Lung (tissue), 12 donors: Measurements from ENCODE around the gene ISG20. TPM values are rescaled to one million over a fixed set of nuclear protein-coding genes. Genes with fewer than 3 reads are reported as not detected.

Experiments used
- ATAC-seq: fragments of 200-7000 bp; cut with Tn5 transposase; one replicate; pipeline ENCODE4 v1.9.1; 2020; ENCODE audit warnings: moderate number of reproducible peaks; ENCODE audit not compliant: insufficient read depth, low FRiP score
- DNase-seq, 3 donors: peaks; one replicate each; pipeline ENCODE4 v3.0.0-alpha.2; 2013 to 2017
- H3K27ac ChIP-seq, 2 donors: one replicate each; pipeline ENCODE4 v1.5.1; 2013; ENCODE audit warnings: mild to moderate bottlenecking in 2 of 2, moderate library complexity in 2 of 2, control low read depth in 1 of 2, inconsistent platforms in 1 of 2, low read depth in 1 of 2, low read length in 1 of 2
- H3K27me3 ChIP-seq, 3 donors: one replicate each; pipeline ENCODE4 v1.5.1; 2013; ENCODE audit warnings: low read length in 2 of 3; ENCODE audit not compliant: control insufficient read depth in 3 of 3, insufficient read depth in 3 of 3
- H3K36me3 ChIP-seq, 4 donors: one replicate each; pipeline ENCODE4 v1.5.1; 2013; ENCODE audit warnings: low read length in 4 of 4, mild to moderate bottlenecking in 1 of 4, moderate library complexity in 1 of 4; ENCODE audit not compliant: control insufficient read depth in 4 of 4, insufficient read depth in 4 of 4
- H3K4me1 ChIP-seq, 5 donors: one replicate each; pipeline ENCODE4 v1.5.1; 2013; ENCODE audit warnings: low read length in 5 of 5, mild to moderate bottlenecking in 2 of 5, moderate library complexity in 1 of 5; ENCODE audit not compliant: control insufficient read depth in 5 of 5, insufficient read depth in 5 of 5
- H3K4me3 ChIP-seq: one replicate; pipeline ENCODE4 v1.5.1; 2013; ENCODE audit warnings: mild to moderate bottlenecking, control low read depth, moderate library complexity
- H3K9ac ChIP-seq, 2 donors: one replicate each; pipeline ENCODE4 v1.5.1; 2013; ENCODE audit warnings: low read length in 2 of 2, control low read depth in 1 of 2; ENCODE audit not compliant: insufficient read depth in 1 of 2
- H3K9me3 ChIP-seq, 4 donors: one replicate each; pipeline ENCODE4 v1.5.1; 2013; ENCODE audit warnings: low read length in 3 of 4, mild to moderate bottlenecking in 1 of 4, moderate library complexity in 1 of 4; ENCODE audit not compliant: control insufficient read depth in 4 of 4, insufficient read depth in 3 of 4
- WGBS, 2 donors: extraction: QIAGEN DNeasy Blood & Tissue Kit; methylation state at CpG; one replicate each; pipeline ENCODE4 v1.1.7; 2013; 5-methylcytosine and 5-hydroxymethylcytosine counted together
- polyA plus RNA-seq, 2 donors: library from polyadenylated mRNA; stranded (reverse); fragments of 200-250 nt; gene quantifications; one replicate each; pipeline ENCODE4 v1.2.1, GENCODE V29; 2013
- total RNA-seq, 2 donors: library from RNA; depleted of rRNA in 1 of 2; stranded (reverse); fragments of >200 nt in 1 of 2; gene quantifications; one replicate each; pipeline ENCODE4 v1.2.1, GENCODE V29; 2014 to 2021
- TF ChIP-seq, protein P1 (sequence below): IDR thresholded peaks from 2 replicates; pipeline ENCODE4 v1.5.1; 2012; ENCODE audit warnings: mild to moderate bottlenecking; ENCODE audit errors: control extremely low read depth, extremely low read depth
- donor health status: control.
- donor health status: control.
- donor health status: Bipolar disorder and iron deficiency.
- donor health status: healthy.
- donor health status: DM: yes; HTN: yes; CAD: no.

ISG20 gene
- total and polyA plus RNA-seq, 4 donors = 18.5 to 61.6 (median 46.6) TPM

DNA sequence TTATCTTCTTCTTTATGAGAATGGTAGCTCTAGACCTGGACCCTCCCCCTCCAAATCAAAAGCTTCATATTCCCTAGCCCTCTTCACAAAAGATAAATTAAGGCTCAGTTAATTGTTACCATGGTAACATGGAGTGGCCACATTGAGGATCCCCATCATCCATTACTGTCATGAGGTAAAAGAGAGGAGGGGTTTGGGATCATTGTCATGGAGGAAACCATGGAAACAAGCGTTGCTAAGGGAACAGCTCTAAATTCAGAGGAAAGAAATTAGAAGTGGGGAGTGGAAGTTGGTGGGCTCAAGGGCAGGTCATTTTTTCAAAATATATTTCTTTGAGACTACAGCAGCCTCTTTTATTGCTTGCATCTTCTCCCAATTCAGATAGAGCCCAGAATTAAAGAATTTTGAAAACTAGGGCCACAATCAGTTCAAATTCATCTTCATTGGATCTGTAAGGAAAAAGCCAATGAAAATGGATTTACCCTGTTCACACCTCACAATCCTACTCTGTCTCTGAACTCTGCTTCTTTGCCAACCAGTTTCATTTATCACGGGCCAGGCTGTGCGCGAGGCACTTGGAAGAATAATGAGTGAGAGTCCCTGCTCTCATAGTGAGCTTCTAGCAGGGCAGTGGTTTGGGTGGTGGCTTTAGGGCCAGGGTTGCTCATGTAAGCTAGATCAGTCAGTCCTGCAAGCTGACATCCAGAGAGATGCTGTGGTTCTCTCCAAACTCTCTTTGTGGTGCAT lies 29.3 kb upstream of the ISG20 start:
- DNase-seq = no peak
- Histone ChIP-seq H3K9ac (no peak overlapping the region), H3K27ac (no peak overlapping the region), H3K4me1 (peaks cover 0 to 8% (median 2%) of the 10 kb centered on the region in 5 donors), H3K4me3 (no peak overlapping the region), H3K9me3 (peaks cover 0 to 3% (median 0%) of the 10 kb centered on the region in 4 donors), H3K36me3 (no peaks in the 10 kb centered on the region), H3K27me3 (peaks cover 6 to 62% (median 37%) of the 10 kb centered on the region in 3 donors)
- WGBS, 2 donors = 79 to 80% methylated on average over 4 of the region's 4 CpGs
- ATAC-seq = no peak
- TF ChIP-seq, protein P1, sequence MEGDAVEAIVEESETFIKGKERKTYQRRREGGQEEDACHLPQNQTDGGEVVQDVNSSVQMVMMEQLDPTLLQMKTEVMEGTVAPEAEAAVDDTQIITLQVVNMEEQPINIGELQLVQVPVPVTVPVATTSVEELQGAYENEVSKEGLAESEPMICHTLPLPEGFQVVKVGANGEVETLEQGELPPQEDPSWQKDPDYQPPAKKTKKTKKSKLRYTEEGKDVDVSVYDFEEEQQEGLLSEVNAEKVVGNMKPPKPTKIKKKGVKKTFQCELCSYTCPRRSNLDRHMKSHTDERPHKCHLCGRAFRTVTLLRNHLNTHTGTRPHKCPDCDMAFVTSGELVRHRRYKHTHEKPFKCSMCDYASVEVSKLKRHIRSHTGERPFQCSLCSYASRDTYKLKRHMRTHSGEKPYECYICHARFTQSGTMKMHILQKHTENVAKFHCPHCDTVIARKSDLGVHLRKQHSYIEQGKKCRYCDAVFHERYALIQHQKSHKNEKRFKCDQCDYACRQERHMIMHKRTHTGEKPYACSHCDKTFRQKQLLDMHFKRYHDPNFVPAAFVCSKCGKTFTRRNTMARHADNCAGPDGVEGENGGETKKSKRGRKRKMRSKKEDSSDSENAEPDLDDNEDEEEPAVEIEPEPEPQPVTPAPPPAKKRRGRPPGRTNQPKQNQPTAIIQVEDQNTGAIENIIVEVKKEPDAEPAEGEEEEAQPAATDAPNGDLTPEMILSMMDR = no peak

DNA sequence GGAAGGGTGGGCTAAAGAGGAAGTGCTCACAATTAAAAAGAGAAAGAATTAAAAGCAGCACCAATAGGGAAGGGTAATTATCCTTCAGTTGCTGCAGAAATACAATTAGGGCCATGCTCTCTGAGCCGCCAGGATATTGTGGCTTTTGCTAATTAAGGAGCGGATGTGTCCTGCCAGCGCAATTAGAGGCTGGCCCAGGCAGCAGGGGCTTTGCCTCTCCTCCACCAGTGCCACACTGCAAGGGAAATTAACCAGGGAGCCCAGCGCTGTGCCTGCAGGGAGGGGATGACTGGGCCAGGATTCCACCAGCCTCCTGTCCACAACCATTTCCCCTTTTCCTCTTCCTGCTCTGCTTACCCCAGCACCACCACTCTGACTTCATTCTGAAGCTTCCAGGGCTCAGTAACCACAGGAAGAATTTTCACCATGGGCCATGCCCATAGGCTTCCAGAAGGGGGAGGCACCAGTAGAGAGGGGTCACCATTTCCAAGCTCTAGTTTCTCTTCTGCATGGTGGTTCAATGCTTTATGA lies 28.1 kb upstream of the ISG20 start:
- H3K9ac ChIP-seq = no peak overlapping the region
- DNase-seq (no peak), ATAC-seq (no peak)
- peaks cover 0 to 2% (median 0%) of the 10 kb centered on the region in 4 donors for H3K9me3 ChIP-seq
- H3K4me1 ChIP-seq = peaks cover 0 to 3% (median 0%) of the 10 kb centered on the region in 5 donors
- no peaks in the 10 kb centered on the region for H3K36me3 ChIP-seq
- 19 to 36% methylated on average over 4 of the region's 4 CpGs for WGBS, 2 donors
- H3K4me3 ChIP-seq = no peak overlapping the region
- TF ChIP-seq, protein P1 = no peak
- peaks cover 3 to 50% (median 29%) of the 10 kb centered on the region in 3 donors for H3K27me3 ChIP-seq
- H3K27ac ChIP-seq = no peak overlapping the region

DNA sequence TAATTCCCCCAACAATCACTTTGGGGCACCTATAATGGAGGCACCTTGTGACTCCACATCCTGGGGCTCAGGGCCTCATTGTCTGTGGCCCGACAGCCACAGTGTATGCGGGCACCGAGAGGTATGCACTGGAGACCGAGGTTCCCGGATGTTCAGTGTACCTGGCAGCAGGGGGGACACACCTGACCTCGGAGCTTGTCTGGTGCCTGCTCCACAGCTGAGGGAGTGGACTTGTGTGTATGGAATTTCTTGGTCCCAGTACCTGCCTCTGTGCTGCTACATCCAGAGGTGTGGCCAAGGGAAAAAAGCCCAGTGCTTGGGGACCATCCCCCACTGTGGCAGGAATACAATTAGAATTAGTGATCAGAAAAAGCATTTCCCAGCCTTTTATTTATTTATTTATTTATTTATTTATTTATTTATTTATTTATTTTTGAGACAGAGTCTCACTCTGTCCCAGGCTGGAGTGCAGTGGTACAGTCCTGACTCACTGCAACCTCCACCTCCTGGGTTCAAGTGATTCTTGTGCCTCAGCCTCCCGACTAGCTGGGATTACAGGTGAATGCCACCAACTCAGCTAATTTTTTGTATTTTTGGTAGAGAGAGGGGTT lies 26.5 kb upstream of the ISG20 start:
- H3K27me3 ChIP-seq = peaks cover 0 to 35% (median 14%) of the 10 kb centered on the region in 3 donors
- no peak for ATAC-seq
- WGBS, 2 donors = 68 to 75% methylated on average over 7 of the region's 7 CpGs
- no peaks in the 10 kb centered on the region for H3K4me1 ChIP-seq
- H3K9me3 ChIP-seq = peaks cover 0 to 2% (median 0%) of the 10 kb centered on the region in 4 donors
- no peak overlapping the region for H3K4me3 ChIP-seq
- DNase-seq = no peak
- H3K36me3 ChIP-seq = no peaks in the 10 kb centered on the region
- H3K9ac ChIP-seq = no peak overlapping the region
- TF ChIP-seq, protein P1 = no peak
- no peak overlapping the region for H3K27ac ChIP-seq
